ENCODE data around the gene MTX1.
A peak's percentile ranks its signal among the peaks of the same experiment; 100 is the strongest.

DNA sequence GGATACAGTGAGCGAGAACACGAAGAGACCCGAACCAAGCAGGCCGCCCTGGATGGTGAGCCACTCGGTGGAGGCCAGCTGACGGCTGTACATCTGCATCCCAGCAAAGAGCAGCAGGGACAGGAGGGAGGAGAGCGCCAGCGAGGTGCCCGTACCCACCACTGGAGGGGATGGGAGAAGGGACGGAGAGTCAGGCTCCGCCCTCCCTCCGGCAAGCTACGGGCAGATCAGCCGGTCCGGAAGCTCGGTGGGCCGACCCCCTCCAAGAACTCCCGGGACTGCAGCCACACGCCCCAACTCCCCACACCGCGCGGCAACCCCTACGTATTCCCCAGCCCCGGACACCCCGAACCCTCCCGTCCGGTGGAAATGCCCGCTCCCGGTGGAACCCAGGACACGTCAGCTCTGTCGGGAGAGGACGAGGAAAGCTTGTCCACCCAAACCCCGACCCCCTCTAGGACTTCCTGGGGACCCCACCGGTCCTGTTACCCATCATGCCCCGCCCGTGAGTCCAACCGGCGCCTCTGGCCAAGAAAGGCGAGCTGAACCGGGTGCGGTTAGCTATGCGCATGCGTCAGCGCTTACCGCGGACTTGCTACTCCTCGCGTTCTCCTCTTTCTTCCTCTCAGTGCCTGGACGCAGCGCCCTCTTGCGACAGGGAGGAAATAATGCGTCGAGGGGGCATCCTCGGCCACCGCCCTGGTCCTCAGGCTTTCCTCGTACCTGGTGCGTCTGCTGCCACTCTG, 35.6 kb upstream of the MTX1 start, which contains the start of gene KRTCAP2:
- TF ChIP-seq POLR2A (IDR thresholded peaks at IDR 0.05), result peak in 1 of 2 donors; percentile 53
- TF ChIP-seq, protein P1, sequence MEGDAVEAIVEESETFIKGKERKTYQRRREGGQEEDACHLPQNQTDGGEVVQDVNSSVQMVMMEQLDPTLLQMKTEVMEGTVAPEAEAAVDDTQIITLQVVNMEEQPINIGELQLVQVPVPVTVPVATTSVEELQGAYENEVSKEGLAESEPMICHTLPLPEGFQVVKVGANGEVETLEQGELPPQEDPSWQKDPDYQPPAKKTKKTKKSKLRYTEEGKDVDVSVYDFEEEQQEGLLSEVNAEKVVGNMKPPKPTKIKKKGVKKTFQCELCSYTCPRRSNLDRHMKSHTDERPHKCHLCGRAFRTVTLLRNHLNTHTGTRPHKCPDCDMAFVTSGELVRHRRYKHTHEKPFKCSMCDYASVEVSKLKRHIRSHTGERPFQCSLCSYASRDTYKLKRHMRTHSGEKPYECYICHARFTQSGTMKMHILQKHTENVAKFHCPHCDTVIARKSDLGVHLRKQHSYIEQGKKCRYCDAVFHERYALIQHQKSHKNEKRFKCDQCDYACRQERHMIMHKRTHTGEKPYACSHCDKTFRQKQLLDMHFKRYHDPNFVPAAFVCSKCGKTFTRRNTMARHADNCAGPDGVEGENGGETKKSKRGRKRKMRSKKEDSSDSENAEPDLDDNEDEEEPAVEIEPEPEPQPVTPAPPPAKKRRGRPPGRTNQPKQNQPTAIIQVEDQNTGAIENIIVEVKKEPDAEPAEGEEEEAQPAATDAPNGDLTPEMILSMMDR (IDR thresholded peaks at IDR 0.05 in 4 of 5, conservative IDR thresholded peaks at IDR 0.05 in 1 of 5), result peak; percentile 71 to 94 (median 93)

All from gastrocnemius medialis (tissue), 4 donors.